DOHH2 (cell line): ENCODE data around the gene PEX11B.

ENCODE experiments used
- H3F3A ChIP-seq: fragments of 200-600 bp; sonication (generic), shearing (Covaris generic); 2 replicates; pipeline ENCODE4 v1.6.0; 2016; ENCODE audit warnings: antibody characterized with exemption, mild to moderate bottlenecking; ENCODE audit not compliant: control insufficient read depth, insufficient read depth
- H3K27ac ChIP-seq: fragments of 200-600 bp; sonication (generic); 2 replicates; pipeline ENCODE4 v1.5.1; 2014; ENCODE audit warnings: low read depth, mild to moderate bottlenecking, low read length, moderate library complexity
- H3K27me3 ChIP-seq: fragments of 200-600 bp; sonication (generic); 2 replicates; pipeline ENCODE4 v1.6.1; 2014; ENCODE audit warnings: mild to moderate bottlenecking, low read length, mixed read lengths; ENCODE audit not compliant: control insufficient read depth
- H3K36me3 ChIP-seq: fragments of 200-600 bp; sonication (generic); 2 replicates; pipeline ENCODE4 v1.6.1; 2014; ENCODE audit warnings: mild to moderate bottlenecking, low read length, moderate library complexity, mixed read lengths; ENCODE audit not compliant: control insufficient read depth
- H3K4me1 ChIP-seq: fragments of 200-600 bp; sonication (generic); 2 replicates; pipeline ENCODE4 v1.6.1; 2014; ENCODE audit warnings: mild to moderate bottlenecking, low read length, mixed read lengths; ENCODE audit not compliant: control insufficient read depth
- H3K4me2 ChIP-seq: fragments of 200-600 bp; sonication (generic); 2 replicates; pipeline ENCODE4 v1.6.0; 2014; ENCODE audit warnings: mild to moderate bottlenecking, low read length, moderate library complexity
- H3K4me3 ChIP-seq: fragments of 200-600 bp; sonication (generic); 2 replicates; pipeline ENCODE4 v1.5.1; 2014; ENCODE audit warnings: mild to moderate bottlenecking, low read length, mixed read lengths
- H3K79me2 ChIP-seq: fragments of 200-600 bp; sonication (generic); 2 replicates; pipeline ENCODE4 v1.6.1; 2014; ENCODE audit warnings: mild to moderate bottlenecking, low read length, mixed read lengths; ENCODE audit not compliant: control insufficient read depth
- H3K9me2 ChIP-seq: fragments of 200-600 bp; sonication (generic); replicated peaks from 2 replicates; pipeline ENCODE4 v1.6.1; 2014; ENCODE audit warnings: mild to moderate bottlenecking, low read length, mixed read lengths; ENCODE audit not compliant: control insufficient read depth
- H3K9me3 ChIP-seq: fragments of 200-600 bp; sonication (generic); 2 replicates; pipeline ENCODE4 v1.6.1; 2014; ENCODE audit warnings: antibody characterized with exemption, low read length, mixed read lengths; ENCODE audit not compliant: control insufficient read depth, insufficient read depth
- H4K20me1 ChIP-seq: fragments of 200-600 bp; sonication (generic); 2 replicates; pipeline ENCODE4 v1.6.0; 2014; ENCODE audit warnings: low read depth, mild to moderate bottlenecking, antibody characterized with exemption, low read length, moderate library complexity; ENCODE audit not compliant: control insufficient read depth, insufficient read depth
- EZH2phosphoT487 ChIP-seq: fragments of 200-600 bp; sonication (generic); IDR thresholded peaks from 2 replicates; pipeline ENCODE4 v1.6.1; 2017; ENCODE audit warnings: borderline replicate concordance, mild to moderate bottlenecking, antibody characterized with exemption, low read length, moderate library complexity, mixed read lengths
- TF ChIP-seq, protein P1 (sequence below): fragments of 200-600 bp; sonication (generic); IDR thresholded peaks from one replicate; pipeline ENCODE4 v1.5.1; 2014; ENCODE audit warnings: antibody characterized with exemption, mild to moderate bottlenecking, low read depth, low read length; ENCODE audit not compliant: poor library complexity, severe bottlenecking

Gene PEX11B

DNA sequence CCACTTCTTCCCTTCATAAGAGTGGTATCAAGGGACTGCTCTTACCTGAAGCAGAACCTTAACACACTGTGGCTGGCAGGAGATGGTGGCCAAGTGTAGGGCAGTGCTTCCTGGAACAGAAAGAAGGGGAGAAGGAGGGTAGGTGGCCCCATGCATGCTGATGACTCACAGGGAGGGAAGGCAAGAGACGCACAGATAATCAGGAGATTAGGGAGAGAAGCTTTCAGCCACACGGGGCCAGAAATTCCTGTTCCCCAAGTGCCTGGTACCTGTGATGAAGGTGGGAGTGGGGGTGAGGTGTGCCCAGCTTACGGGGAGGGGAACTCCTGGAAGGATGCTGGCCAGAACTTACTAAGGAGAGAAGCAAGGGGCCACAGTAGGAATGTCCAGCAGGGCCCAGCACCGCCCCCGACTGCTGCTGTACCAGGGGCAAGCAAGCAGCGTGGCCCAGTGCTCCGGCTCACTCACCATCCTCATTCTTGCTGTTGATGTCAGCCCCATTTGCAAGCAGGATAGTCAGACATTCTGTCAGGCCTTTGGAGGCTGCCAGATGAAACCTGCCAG is 40.5 kb downstream of the PEX11B start:
- no peak overlapping the region for H3K4me3 ChIP-seq
- no peak overlapping the region for H3K4me2 ChIP-seq
- H3K9me2 ChIP-seq, result no peaks in the 10 kb centered on the region
- H3F3A ChIP-seq, result no peaks in the 10 kb centered on the region
- peaks cover 46% of the 10 kb centered on the region for H3K27me3 ChIP-seq
- no peak for TF ChIP-seq EZH2phosphoT487
- no peaks in the 10 kb centered on the region for H3K79me2 ChIP-seq
- no peaks in the 10 kb centered on the region for H3K4me1 ChIP-seq
- H4K20me1 ChIP-seq, result no peaks in the 10 kb centered on the region
- H3K9me3 ChIP-seq, result no peaks in the 10 kb centered on the region
- no peaks in the 10 kb centered on the region for H3K36me3 ChIP-seq
- H3K27ac ChIP-seq, result no peak overlapping the region

DNA sequence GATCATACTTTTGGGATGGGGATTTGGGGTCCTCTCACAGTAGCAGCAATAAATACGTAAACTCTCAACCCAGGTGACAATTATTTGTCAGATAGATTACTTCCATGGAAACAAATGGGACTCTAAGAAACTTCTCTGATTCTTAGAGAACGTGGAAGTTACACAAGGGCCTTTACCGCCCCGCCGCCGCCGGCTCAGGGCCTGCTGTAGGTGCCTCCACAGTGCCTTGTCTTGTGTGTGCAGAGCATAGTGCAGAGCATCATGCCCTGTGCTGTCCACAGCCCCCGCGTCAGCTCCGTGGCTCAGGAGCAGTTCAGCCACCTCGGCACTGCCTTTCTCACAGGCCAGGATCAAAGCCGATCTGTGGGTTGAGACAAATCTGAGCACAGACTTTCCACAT is 43.9 kb downstream of the PEX11B start:
- no peaks in the 10 kb centered on the region for H3F3A ChIP-seq
- no peak overlapping the region for H3K4me2 ChIP-seq
- TF ChIP-seq EZH2phosphoT487, result no peak
- TF ChIP-seq, protein P1, sequence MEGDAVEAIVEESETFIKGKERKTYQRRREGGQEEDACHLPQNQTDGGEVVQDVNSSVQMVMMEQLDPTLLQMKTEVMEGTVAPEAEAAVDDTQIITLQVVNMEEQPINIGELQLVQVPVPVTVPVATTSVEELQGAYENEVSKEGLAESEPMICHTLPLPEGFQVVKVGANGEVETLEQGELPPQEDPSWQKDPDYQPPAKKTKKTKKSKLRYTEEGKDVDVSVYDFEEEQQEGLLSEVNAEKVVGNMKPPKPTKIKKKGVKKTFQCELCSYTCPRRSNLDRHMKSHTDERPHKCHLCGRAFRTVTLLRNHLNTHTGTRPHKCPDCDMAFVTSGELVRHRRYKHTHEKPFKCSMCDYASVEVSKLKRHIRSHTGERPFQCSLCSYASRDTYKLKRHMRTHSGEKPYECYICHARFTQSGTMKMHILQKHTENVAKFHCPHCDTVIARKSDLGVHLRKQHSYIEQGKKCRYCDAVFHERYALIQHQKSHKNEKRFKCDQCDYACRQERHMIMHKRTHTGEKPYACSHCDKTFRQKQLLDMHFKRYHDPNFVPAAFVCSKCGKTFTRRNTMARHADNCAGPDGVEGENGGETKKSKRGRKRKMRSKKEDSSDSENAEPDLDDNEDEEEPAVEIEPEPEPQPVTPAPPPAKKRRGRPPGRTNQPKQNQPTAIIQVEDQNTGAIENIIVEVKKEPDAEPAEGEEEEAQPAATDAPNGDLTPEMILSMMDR, result no peak
- H3K27ac ChIP-seq, result no peak overlapping the region
- no peaks in the 10 kb centered on the region for H3K4me1 ChIP-seq
- H3K9me3 ChIP-seq, result no peaks in the 10 kb centered on the region
- H3K4me3 ChIP-seq, result no peak overlapping the region
- no peaks in the 10 kb centered on the region for H3K9me2 ChIP-seq
- no peaks in the 10 kb centered on the region for H3K79me2 ChIP-seq
- H3K27me3 ChIP-seq, result peaks cover 56% of the 10 kb centered on the region
- H4K20me1 ChIP-seq, result no peaks in the 10 kb centered on the region
- H3K36me3 ChIP-seq, result no peaks in the 10 kb centered on the region

DNA sequence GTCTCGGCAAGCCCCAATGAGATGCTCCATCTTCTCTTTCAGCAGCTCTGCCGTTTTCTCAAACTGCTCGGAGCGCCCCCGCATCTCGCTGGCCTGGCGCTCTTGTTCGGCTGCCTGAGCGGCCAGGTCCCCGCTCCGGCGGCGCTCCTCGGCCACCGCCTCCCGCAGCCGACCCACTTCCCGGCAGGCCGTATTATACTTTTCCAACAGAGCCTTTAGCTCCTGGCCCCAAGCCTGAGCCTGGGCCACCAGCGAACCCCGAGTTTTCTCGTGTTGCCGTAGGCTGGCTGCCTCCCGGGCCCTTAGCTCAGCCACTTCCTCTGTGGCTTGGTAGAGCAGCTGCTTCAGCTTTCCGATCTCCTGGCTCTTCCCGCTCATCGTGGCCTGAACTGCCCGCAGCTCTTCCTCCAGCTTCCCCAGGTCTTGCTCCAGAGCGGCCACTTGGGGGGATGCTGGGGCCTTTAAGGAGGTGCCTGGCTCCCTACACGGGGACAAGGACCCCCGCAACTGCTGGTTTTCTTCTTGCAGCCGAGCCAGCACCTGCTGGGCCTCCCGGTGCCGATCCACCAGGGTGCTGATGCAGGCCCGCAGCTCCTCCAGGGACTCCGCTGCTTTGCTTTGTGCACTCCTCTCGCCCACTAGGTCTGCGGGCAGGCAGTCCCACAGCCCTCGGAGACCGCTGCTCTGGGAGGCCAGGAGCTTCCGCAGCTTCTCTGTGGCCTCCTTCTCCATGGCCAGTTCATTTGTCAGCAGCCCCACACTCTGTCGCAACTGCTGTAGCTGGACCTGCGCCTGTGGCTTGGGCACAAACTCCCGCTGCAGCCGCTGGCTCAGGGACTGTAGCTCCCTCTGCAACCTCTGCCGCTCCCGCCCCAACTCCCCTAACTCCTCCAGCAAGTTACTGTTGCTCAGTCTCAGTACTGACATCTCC is 46.3 kb downstream of the PEX11B start:
- Histone ChIP-seq H3K4me2 (no peak overlapping the region), H3K79me2 (no peaks in the 10 kb centered on the region), H3K27me3 (peaks cover 59% of the 10 kb centered on the region), H3K9me3 (no peaks in the 10 kb centered on the region), H3K9me2 (no peaks in the 10 kb centered on the region), H3K4me1 (no peaks in the 10 kb centered on the region), H3F3A (no peaks in the 10 kb centered on the region), H3K27ac (no peak overlapping the region), H3K36me3 (no peaks in the 10 kb centered on the region), H3K4me3 (no peak overlapping the region; the same call in 1 of the 2 replicates), H4K20me1 (no peaks in the 10 kb centered on the region)
- TF ChIP-seq EZH2phosphoT487, result no peak
- TF ChIP-seq, protein P1, result no peak

DNA sequence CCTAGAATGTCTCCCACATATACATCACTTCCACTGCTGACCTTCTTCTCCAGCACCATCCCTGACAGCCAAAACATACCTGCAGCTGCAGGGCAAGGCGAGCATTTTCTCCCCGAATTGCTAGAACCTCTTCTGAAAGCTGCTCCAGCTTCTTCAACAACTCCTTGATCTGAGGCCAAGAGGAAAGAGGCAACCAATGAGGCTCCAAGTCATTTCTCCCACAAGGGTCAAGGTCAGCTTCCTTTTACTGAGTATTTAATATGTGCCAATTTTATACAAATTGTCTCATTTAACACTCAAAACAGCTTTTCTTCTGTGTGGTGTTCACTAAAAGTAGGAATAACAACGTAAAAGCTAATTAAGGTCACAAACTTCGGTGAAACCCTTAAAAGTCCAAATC is 50.3 kb downstream of the PEX11B start:
- Histone ChIP-seq H3K4me2 (no peak overlapping the region), H3K9me3 (no peaks in the 10 kb centered on the region), H3K36me3 (no peaks in the 10 kb centered on the region), H3K4me1 (no peaks in the 10 kb centered on the region), H3F3A (no peaks in the 10 kb centered on the region), H3K79me2 (no peaks in the 10 kb centered on the region), H3K4me3 (no peak overlapping the region), H4K20me1 (no peaks in the 10 kb centered on the region), H3K27ac (no peak overlapping the region), H3K9me2 (no peaks in the 10 kb centered on the region), H3K27me3 (peaks cover 68% of the 10 kb centered on the region)
- no peak for TF ChIP-seq EZH2phosphoT487
- TF ChIP-seq, protein P1, result no peak
